ENCODE data around the gene ANKRD11. TPM values are rescaled to one million over a fixed set of nuclear protein-coding genes. Genes with fewer than 3 reads are reported as not detected.

ANKRD11 gene
- polyA plus RNA-seq, 1 donor from 2014 or later, result 32.5 TPM

GRCh38 chr16:89275284-89275584, 215.1 kb downstream of the ANKRD11 start:
- H3K4me3 ChIP-seq (ENCODE audit: low read length), result no peak overlapping the region
- no peaks in the 10 kb centered on the region for H4K20me1 ChIP-seq (ENCODE audit: insufficient read depth)
- no peaks in the 10 kb centered on the region for H3K9me2 ChIP-seq (ENCODE audit: insufficient read depth, low read length)
- no peak for TF ChIP-seq SMC3 (conservative IDR thresholded peaks at IDR 0.05; ENCODE audit: poor library complexity)
- no peak for TF ChIP-seq EP300 (conservative IDR thresholded peaks at IDR 0.05; ENCODE audit: poor library complexity, severe bottlenecking)
- TF ChIP-seq RAD21 (conservative IDR thresholded peaks at IDR 0.05), result no peak
- TF ChIP-seq EZH2 (IDR thresholded peaks at IDR 0.05; ENCODE audit: borderline replicate concordance, insufficient read depth, low read length, poor library complexity, severe bottlenecking), result no peak
- TF ChIP-seq MXI1 (conservative IDR thresholded peaks at IDR 0.05; ENCODE audit: poor library complexity, severe bottlenecking), result no peak
- no peak for TF ChIP-seq POLR2AphosphoS5 (IDR thresholded peaks at IDR 0.05)
- TF ChIP-seq CTCF (IDR thresholded peaks at IDR 0.05; ENCODE audit: poor library complexity, severe bottlenecking), result no peak
- no peak for TF ChIP-seq REST (IDR thresholded peaks at IDR 0.05; ENCODE audit: borderline replicate concordance)
- no peak for TF ChIP-seq TAF1 (IDR thresholded peaks at IDR 0.05; ENCODE audit: low read depth)
- H3K36me3 ChIP-seq (ENCODE audit: insufficient read depth, low read length), result peaks cover 5% of the 10 kb centered on the region
- no peak overlapping the region for H2AFZ ChIP-seq (ENCODE audit: low read depth, low read length)
- no peak overlapping the region for H3K27ac ChIP-seq (ENCODE audit: low read length)
- no peaks in the 10 kb centered on the region for H3F3A ChIP-seq (ENCODE audit: insufficient read depth, low read length, poor library complexity, severe bottlenecking)
- no peak overlapping the region for H3K4me2 ChIP-seq (ENCODE audit: low read length)
- H3K9me3 ChIP-seq (ENCODE audit: low read length), result no peaks in the 10 kb centered on the region
- H3K79me2 ChIP-seq (replicated peaks; ENCODE audit: insufficient read depth, low read length), result no peaks in the 10 kb centered on the region
- H3K9ac ChIP-seq (ENCODE audit: low read length), result no peak overlapping the region
- no peaks in the 10 kb centered on the region for H3K27me3 ChIP-seq (ENCODE audit: insufficient read depth, low read depth, low read length)

- Histone ChIP-seq H4K20me1 (ENCODE audit: insufficient read depth) (no peaks in the 10 kb centered on the region), H3K9me2 (ENCODE audit: insufficient read depth, low read length) (no peaks in the 10 kb centered on the region), H3K79me2 (replicated peaks; ENCODE audit: insufficient read depth, low read length) (no peaks in the 10 kb centered on the region), H3K27me3 (ENCODE audit: insufficient read depth, low read depth, low read length) (no peaks in the 10 kb centered on the region), H3K4me3 (ENCODE audit: low read length) (no peak overlapping the region), H3K27ac (ENCODE audit: low read length) (no peak overlapping the region), H3K9me3 (ENCODE audit: low read length) (no peaks in the 10 kb centered on the region), H3F3A (ENCODE audit: insufficient read depth, low read length, poor library complexity, severe bottlenecking) (no peaks in the 10 kb centered on the region), H3K9ac (ENCODE audit: low read length) (no peak overlapping the region), H3K4me2 (ENCODE audit: low read length) (no peak overlapping the region), H3K36me3 (ENCODE audit: insufficient read depth, low read length) (peaks cover 5% of the 10 kb centered on the region), H2AFZ (ENCODE audit: low read depth, low read length) (no peak overlapping the region)
- TF ChIP-seq RAD21 (conservative IDR thresholded peaks at IDR 0.05) (no peak), REST (IDR thresholded peaks at IDR 0.05; ENCODE audit: borderline replicate concordance) (no peak), CTCF (IDR thresholded peaks at IDR 0.05; ENCODE audit: poor library complexity, severe bottlenecking) (no peak), POLR2AphosphoS5 (IDR thresholded peaks at IDR 0.05) (no peak), MXI1 (conservative IDR thresholded peaks at IDR 0.05; ENCODE audit: poor library complexity, severe bottlenecking) (no peak), EP300 (conservative IDR thresholded peaks at IDR 0.05; ENCODE audit: poor library complexity, severe bottlenecking) (no peak), EZH2 (IDR thresholded peaks at IDR 0.05; ENCODE audit: borderline replicate concordance, insufficient read depth, low read length, poor library complexity, severe bottlenecking) (no peak), SMC3 (conservative IDR thresholded peaks at IDR 0.05; ENCODE audit: poor library complexity) (no peak), TAF1 (IDR thresholded peaks at IDR 0.05; ENCODE audit: low read depth) (no peak)
These were observed 215.6 kb downstream of the ANKRD11 start for GRCh38 chr16:89274561-89275283.
